GM12891 (cell line): ENCODE results near the gene DST.

Experiments used
- POLR2A ChIP-seq: IDR thresholded peaks from 2 replicates; pipeline ENCODE4 v1.6.1; 2011; ENCODE audit warnings: low read depth, low read length, control low read depth
- POLR2AphosphoS5 ChIP-seq: IDR thresholded peaks from 2 replicates; pipeline ENCODE4 v1.6.1; 2011; ENCODE audit warnings: low read depth, low read length, control low read depth
- TAF1 ChIP-seq: IDR thresholded peaks from 2 replicates; pipeline ENCODE4 v1.6.1; 2011; ENCODE audit warnings: low read depth, low read length, control low read depth

- TF ChIP-seq POLR2A: no peak
- no peak for TF ChIP-seq POLR2AphosphoS5
- no peak for TF ChIP-seq TAF1
These were observed 72.0 kb downstream of the DST start for GRCh38 chr6:56570413-56571359.
